Left cardiac atrium (tissue), 4 donors: ENCODE data around the gene NCF4. TPM values are rescaled to one million over a fixed set of nuclear protein-coding genes. Genes with fewer than 3 reads are reported as not detected.

Source experiments
- ATAC-seq, 2 donors: fragments of 200-7000 bp; cut with Tn5 transposase; one replicate each; pipeline ENCODE4 v1.9.1; 2020; ENCODE audit warnings: mild to moderate bottlenecking in 2 of 2, moderate library complexity in 2 of 2
- DNase-seq: peaks from one replicate; pipeline ENCODE4 v3.0.0-alpha.2; 2020
- intact Hi-C, 2 donors: fragments of 100-400 bp; cut with DNase I; formaldehyde crosslinking; loops; one replicate each; pipeline versions ENCODE4 v1.14.1 to v1.15.1; 2022 to 2023
- long read RNA-seq: library from polyadenylated mRNA; unstranded; transcript quantifications from one replicate; pipeline ENCODE4 v2.0.0, GENCODE V29; 2021
- total RNA-seq, 2 donors: library from RNA; stranded (reverse); fragmentation: NEBNext Ultra II Directional; extraction: Animal tissue kit (Norgen Biotek cat#: 25700); gene quantifications; one replicate each; pipeline ENCODE4 v1.2.1, GENCODE V29; 2021
- donor health status: DM: no; HTN: yes; CAD: no.
- donor health status: DM: no; HTN: yes; CAD: no; lungs with severe emphysema.
- donor health status: DM: yes; HTN: yes; CAD: no.
- donor health status: Dilated cardiomyopathy.

NCF4 gene
- total RNA-seq = 10 to 100 TPM; 10.9 to 16.6 TPM
- long read RNA-seq, partial matches to known transcripts = 0 of 1 reads
- long read RNA-seq, other reads (novel, unspliced or antisense) = 0 of 1 reads

- DNase-seq (peak; percentile 62), ATAC-seq (peak; percentile 45 to 65)
- intact Hi-C loops = no loop called here
Measured at GRCh38 chr22:36860821-36861659, at the start of gene NCF4. NCF4 (plus strand) TSS chr22:36861006; CDS start chr22:36861172, 166 bp downstream.

- no peak for ATAC-seq
- intact Hi-C loops = no loop called here
- no peak for DNase-seq
Measured at GRCh38 chr22:36811094-36811800, 49.6 kb upstream of the NCF4 start.

- DNase-seq (no peak), ATAC-seq (no peak)
- intact Hi-C loops = no loop called here
Measured at GRCh38 chr22:36814801-36815200, 46.0 kb upstream of the NCF4 start.

- intact Hi-C loops = no loop called here
- DNase-seq (no peak), ATAC-seq (no peak)
Measured at GRCh38 chr22:36815558-36816338, 45.1 kb upstream of the NCF4 start.

GRCh38 chr22:36816339-36816635, 44.5 kb upstream of the NCF4 start:
- DNase-seq = no peak
- intact Hi-C loops = no loop called here
- no peak for ATAC-seq

- intact Hi-C loops = no loop called here
- DNase-seq (peak; percentile 27), ATAC-seq (peak; percentile 87 to 89)
Measured at GRCh38 chr22:36816636-36817524, 43.9 kb upstream of the NCF4 start, which contains the start of gene PVALB. PVALB (minus strand) TSS chr22:36817035; CDS start chr22:36817005, 30 bp downstream.

GRCh38 chr22:36817525-36817848, 43.3 kb upstream of the NCF4 start:
- DNase-seq (no peak), ATAC-seq (no peak)
- intact Hi-C loops = no loop called here

- DNase-seq (no peak), ATAC-seq (no peak)
- intact Hi-C loops = no loop called here
Measured at GRCh38 chr22:36818010-36818642, 42.7 kb upstream of the NCF4 start.

GRCh38 chr22:36819112-36819511, 41.7 kb upstream of the NCF4 start:
- intact Hi-C loops = no loop called here
- ATAC-seq = no peak

GRCh38 chr22:36822581-36822980, 38.2 kb upstream of the NCF4 start:
- intact Hi-C loops = no loop called here
- no peak for ATAC-seq
- DNase-seq = no peak

More at GRCh38 chr22:36819112-36819511, 41.7 kb upstream of the NCF4 start:
- no peak for DNase-seq

- DNase-seq = no peak
- ATAC-seq = peak in 1 of 2 donors; percentile 25
- intact Hi-C loops = no loop called here
Measured at GRCh38 chr22:36823186-36823839, 37.5 kb upstream of the NCF4 start.

- intact Hi-C loops = no loop called here
- DNase-seq (no peak), ATAC-seq (no peak)
Measured at GRCh38 chr22:36824655-36825054, 36.2 kb upstream of the NCF4 start.

GRCh38 chr22:36826262-36826661, 34.5 kb upstream of the NCF4 start:
- ATAC-seq (no peak), DNase-seq (no peak)
- intact Hi-C loops = no loop called here

GRCh38 chr22:36828815-36829214, 32.0 kb upstream of the NCF4 start:
- DNase-seq (no peak), ATAC-seq (no peak)
- intact Hi-C loops = no loop called here

- ATAC-seq (no peak), DNase-seq (no peak)
- intact Hi-C loops = no loop called here
Measured at GRCh38 chr22:36829370-36830002, 31.3 kb upstream of the NCF4 start.

GRCh38 chr22:36830601-36831000, 30.2 kb upstream of the NCF4 start:
- no peak for DNase-seq
- intact Hi-C loops = no loop called here
- no peak for ATAC-seq

GRCh38 chr22:36831206-36831605, 29.6 kb upstream of the NCF4 start:
- intact Hi-C loops = no loop called here
- no peak for DNase-seq
- no peak for ATAC-seq
